Stimulated activated naive CD4-positive, alpha-beta T cell (primary cell): ENCODE results near the gene GPR3.
"Not testable (repeated sequence)": the region's sequence is repeated elsewhere in the genome, so short reads cannot be mapped to it uniquely, and the experiment has no call there.

ENCODE experiments used
- DNase-seq, 6 experiments: peaks; one replicate each; lab custom pipeline; 2025; lab: John Stamatoyannopoulos, UW

The GPR3 gene

GRCh38 chr1:27377760-27378495 lies 14.5 kb upstream of the GPR3 start:
- no peak for DNase-seq

- no peak for DNase-seq
These were observed 12.8 kb upstream of the GPR3 start for GRCh38 chr1:27379564-27380122.

- no peak for DNase-seq
These were observed 12.2 kb upstream of the GPR3 start for GRCh38 chr1:27380224-27380623.

- no peak for DNase-seq
These were observed 11.4 kb upstream of the GPR3 start for GRCh38 chr1:27380766-27381733.

- DNase-seq, result no peak
These were observed 10.3 kb upstream of the GPR3 start for GRCh38 chr1:27381969-27382762.

GRCh38 chr1:27383039-27383605 lies 9.3 kb upstream of the GPR3 start, which contains the start of gene CD164L2:
Gene CD164L2 (minus strand): TSS chr1:27383333. CDS start chr1:27383239, 94 bp downstream.
- DNase-seq, result peak in 5 of 6 experiments; percentile 31 to 44 (median 41)

GRCh38 chr1:27383661-27384060 lies 8.8 kb upstream of the GPR3 start:
- DNase-seq, result no peak

GRCh38 chr1:27384797-27385196 lies 7.6 kb upstream of the GPR3 start:
- not testable (repeated sequence) for DNase-seq

- peak; percentile 30 to 78 (median 70) for DNase-seq
These were observed 4.0 kb upstream of the GPR3 start for GRCh38 chr1:27388337-27389005.

- peak in 3 of 6 experiments; percentile 28 to 36 (median 28) for DNase-seq
These were observed 819 bp upstream of the GPR3 start for GRCh38 chr1:27391511-27392095.

- peak in 1 of 6 experiments; percentile 11 for DNase-seq
These were observed 585 bp downstream of the GPR3 start for GRCh38 chr1:27392778-27393635.

- DNase-seq, result no peak
These were observed 1.3 kb downstream of the GPR3 start for GRCh38 chr1:27393641-27394281.

- no peak for DNase-seq
These were observed 1.8 kb downstream of the GPR3 start for GRCh38 chr1:27394282-27394658.

- no peak for DNase-seq
These were observed 2.5 kb downstream of the GPR3 start for GRCh38 chr1:27394925-27395324.

GRCh38 chr1:27395441-27396195 lies 3.2 kb downstream of the GPR3 start:
- peak; percentile 75 to 88 (median 78) for DNase-seq

- no peak for DNase-seq
These were observed 4.7 kb downstream of the GPR3 start for GRCh38 chr1:27397110-27397509.

- no peak for DNase-seq
These were observed 5.3 kb downstream of the GPR3 start for GRCh38 chr1:27397749-27398148.
